ENCODE results near the gene PEX1.
"Not testable (repeated sequence)": the region's sequence is repeated elsewhere in the genome, so short reads cannot be mapped to it uniquely, and the experiment has no call there.

The PEX1 gene

GRCh38 chr7:92460510-92460909 lies 67.8 kb downstream of the PEX1 start:
- no peak for DNase-seq
- no peak for ATAC-seq

GRCh38 chr7:92460109-92460508 lies 68.2 kb downstream of the PEX1 start:
- DNase-seq (no peak), ATAC-seq (no peak)

- no peak for ATAC-seq
- no peak for DNase-seq
Measured at GRCh38 chr7:92456236-92456635, 72.1 kb downstream of the PEX1 start.

GRCh38 chr7:92451645-92452044 lies 76.7 kb downstream of the PEX1 start:
- no peak for DNase-seq
- ATAC-seq: no peak

GRCh38 chr7:92448205-92448747 lies 80.0 kb downstream of the PEX1 start:
- DNase-seq: peak; percentile 55
- peak; percentile 44 for ATAC-seq

GRCh38 chr7:92447345-92448204 lies 80.7 kb downstream of the PEX1 start, which contains the start of gene GATAD1:
TSS of gene GATAD1 (plus strand) at chr7:92447482. CDS start at chr7:92447730, 248 bp downstream.
- peak; percentile 87 for DNase-seq
- ATAC-seq: peak; percentile 89

- ATAC-seq: no peak
- peak; percentile 16 for DNase-seq
Measured at GRCh38 chr7:92446869-92447344, 81.4 kb downstream of the PEX1 start.

- ATAC-seq, DNase-seq: not testable (repeated sequence)
Measured at GRCh38 chr7:92442720-92443119, 85.6 kb downstream of the PEX1 start.

- ATAC-seq (no peak), DNase-seq (no peak)
Measured at GRCh38 chr7:92437956-92438491, 90.3 kb downstream of the PEX1 start.

Data from stimulated activated naive CD8-positive, alpha-beta T cell treated with anti-CD3 and anti-CD28 coated beads, Interleukin-15, Interleukin-2, amounts not matched to agents 100 U/mL and 50 U/mL, for 24 hours (primary cell).